GM19351 (cell line): ENCODE data around the gene FREY1.

ENCODE experiments used
- ATAC-seq: cut with Tn5 transposase; IDR thresholded peaks from one replicate; pipeline ENCODE4 v1.9.1; 2021; ENCODE audit warnings: mild to moderate bottlenecking, moderate library complexity; ENCODE audit not compliant: unreplicated experiment

The FREY1 gene

DNA sequence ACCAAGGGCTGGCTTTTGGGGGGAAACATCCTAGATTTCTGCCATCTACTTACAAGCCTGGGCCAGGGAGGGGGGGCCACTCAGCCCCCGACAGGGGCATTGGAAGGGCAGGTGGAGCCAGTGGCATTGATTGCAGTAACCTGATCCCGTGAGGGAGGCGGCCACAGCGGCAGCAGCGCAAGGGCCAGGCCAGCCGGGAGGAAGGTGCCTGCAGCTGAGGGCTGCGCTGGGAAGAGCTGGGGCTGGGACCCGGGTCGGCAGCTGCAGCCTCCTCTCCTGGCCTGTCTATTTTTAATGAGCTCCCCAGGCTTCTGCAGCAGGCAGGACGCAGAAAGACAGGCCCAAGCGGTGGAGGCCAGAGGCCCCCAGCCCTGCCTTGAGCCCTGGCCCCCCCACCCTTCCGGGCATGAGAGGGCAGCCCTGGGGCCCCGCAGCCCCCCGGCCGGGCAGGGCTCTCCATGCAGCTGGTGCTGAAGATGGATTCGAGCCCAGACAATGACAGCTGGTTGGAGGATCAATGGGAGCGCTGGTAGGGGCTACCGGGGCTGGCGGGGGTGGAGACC lies 10.6 kb downstream of the FREY1 start:
- ATAC-seq: no peak

DNA sequence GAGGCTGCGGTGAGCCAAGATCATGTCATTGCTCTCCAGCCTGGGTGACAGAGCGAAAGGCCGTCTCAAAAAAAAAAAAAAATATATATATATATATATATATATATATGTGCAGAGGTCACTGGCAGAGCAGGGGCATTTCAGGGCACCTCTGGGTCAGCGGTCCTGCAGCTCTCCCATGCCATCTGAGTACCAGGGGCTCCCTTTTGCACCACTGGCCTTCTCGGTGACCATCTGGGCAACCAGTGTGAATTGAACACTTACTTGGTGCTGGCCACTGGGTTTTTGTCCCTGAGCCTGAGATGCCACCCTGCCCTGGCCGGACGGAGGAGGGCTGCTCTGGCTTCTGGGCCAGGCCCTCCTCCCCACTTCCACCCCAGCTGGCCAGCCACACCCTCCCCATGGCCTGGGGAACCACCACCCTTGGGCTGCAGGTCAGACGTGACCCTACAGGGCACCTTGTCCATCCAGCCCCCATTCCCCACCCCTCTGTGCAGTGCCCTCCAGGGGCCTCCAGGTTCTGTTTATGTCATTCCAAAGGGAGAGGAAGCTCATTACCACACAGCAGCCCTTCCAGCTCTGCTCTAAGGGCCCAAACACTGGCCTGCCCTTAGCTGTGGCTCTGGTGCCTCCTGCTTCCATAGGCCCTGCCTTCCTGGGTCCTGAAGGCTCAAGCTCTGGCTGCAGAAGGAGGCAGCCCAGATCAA lies 11.4 kb downstream of the FREY1 start:
- no peak for ATAC-seq

DNA sequence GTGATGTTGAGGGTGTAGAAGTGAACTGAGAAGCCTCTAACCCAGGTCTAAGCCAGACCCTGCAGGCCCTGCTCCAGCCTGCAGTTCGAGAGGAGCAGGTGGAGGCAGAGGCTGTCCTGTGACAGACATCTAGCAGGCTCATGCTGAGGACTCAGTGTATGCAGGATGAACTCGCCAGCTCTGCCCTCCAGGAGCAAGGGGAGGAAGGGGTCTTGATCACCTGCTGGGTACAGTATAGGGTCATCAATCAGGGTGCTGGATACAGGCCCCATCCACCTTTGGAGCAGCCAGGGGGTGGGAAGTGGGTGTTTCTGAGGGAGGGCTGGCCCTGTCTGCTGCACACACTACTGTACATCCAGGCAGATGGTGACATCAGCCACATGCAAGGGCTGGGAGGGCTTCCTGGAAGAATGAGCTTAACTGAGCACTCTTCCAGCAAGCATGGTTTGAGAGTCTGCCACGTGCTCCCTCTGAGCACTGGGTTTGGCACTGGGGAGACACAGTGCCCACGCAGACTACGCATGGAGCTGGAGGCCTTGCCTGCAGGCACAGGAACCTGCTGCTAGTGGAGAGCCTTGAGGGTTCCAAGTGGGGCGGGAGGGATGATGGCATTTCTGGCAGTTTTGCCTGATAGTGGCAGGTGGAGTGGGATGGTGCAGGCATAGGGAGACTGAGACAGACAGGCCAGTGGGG lies 12.4 kb downstream of the FREY1 start:
- no peak for ATAC-seq

DNA sequence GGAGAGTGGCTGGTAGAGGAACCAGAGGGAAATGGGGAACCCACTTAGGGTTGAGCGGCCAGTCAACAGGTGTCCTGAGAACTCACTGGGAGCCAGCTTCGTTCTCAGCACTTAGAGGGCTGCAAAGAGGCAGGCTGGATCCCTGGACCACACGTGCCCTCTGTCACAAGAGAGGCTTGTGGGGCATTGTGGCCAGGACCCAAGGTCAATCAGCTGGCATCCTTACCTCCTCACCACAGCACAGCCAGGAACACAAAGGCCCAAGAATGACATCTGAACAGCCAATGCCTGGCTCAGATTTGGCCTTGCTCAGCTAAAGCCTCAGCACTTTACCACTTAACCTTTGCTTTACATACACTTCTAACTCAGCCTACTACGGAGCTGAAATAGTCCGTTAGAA lies 14.2 kb downstream of the FREY1 start:
- no peak for ATAC-seq

DNA sequence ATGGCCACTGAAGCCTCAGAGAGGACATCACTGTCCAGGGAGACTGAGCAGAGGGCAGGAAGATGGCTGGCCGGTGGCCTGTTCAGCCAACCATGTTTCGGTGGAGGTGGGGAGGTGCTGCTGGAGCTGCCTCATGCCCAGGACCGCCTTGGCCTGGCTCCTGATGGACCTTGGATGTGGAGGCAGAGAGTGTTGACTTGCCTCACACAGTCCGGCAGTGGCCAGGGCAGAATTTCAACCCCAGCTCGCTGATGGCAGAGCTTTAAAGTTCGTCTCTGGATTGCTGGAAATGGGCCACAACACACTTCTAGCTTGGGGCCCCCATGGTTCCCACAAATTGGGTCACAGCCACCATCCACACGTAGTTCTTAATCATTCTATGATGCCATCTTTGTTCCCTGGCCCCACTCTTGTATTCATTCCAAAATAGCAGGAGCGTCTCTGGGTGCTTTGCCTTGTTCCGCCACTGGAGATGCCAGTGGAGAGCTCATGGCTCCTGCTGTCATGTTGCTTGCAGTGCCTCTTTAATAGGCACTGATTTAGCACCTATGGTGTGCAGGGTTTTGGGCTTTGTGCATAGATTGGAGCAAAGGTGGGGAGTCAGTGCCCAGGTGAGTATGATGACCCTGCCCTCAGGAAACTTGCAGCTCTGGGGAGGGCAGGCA lies 16.1 kb downstream of the FREY1 start:
- ATAC-seq: no peak

DNA sequence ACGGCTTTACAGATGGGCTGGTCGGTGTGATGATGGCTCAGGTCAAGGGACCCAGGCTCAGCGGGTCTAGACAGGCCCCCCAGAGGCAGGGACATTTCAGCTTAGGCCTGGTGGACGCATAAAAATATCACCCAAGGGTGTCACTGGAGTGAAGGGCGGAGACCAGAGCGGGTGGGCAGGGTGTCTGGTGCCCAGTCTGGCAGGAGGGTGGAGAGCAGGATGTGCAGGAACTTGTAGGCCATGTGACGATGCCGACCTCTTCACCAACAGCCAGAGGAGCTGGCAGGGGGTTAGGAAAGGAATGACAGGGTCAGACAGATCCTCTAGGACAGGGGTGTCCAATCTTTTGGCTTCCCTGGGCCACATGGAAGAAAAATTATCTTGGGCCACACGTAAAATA lies 17.1 kb downstream of the FREY1 start:
- no peak for ATAC-seq

DNA sequence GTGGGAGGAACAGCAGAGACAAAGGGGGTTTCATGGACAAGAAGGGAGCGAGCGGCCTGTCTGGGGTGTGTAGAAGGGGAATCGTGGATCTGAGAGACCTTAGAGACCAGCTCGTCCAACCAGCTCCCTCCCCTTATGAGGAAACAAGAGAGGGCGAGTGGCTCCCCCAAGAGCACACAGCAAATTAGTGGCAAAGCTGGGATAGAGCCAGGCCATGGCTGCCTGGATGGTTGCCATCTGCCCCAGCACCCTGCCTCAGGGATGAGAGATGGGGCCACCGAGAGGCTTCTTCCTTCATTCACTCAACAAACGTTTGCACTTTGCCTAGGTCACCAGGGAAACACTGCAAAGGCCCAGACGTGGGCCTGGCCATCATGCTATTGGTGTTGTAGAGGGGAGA lies 17.5 kb downstream of the FREY1 start:
- ATAC-seq: no peak

DNA sequence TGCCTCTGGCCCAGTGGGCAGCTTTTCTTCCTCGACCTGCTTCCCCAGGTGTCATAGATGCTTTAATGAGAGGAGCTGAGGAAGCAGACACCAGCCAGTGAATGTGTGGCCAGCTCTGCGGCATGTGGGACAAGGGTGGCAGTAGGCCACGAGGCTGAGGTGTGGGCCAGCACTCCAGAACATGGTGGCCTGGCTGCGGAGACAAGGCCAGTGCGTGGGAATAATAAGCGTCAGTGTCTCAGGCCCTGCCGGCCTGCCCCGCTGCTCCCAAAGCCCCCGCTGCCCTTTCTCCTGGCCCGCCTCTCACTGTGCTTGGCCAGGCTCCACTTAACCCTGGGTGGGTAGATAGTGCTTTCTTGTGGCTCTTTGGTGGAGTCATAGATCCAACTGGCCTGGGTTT lies 19.5 kb downstream of the FREY1 start:
- no peak for ATAC-seq

DNA sequence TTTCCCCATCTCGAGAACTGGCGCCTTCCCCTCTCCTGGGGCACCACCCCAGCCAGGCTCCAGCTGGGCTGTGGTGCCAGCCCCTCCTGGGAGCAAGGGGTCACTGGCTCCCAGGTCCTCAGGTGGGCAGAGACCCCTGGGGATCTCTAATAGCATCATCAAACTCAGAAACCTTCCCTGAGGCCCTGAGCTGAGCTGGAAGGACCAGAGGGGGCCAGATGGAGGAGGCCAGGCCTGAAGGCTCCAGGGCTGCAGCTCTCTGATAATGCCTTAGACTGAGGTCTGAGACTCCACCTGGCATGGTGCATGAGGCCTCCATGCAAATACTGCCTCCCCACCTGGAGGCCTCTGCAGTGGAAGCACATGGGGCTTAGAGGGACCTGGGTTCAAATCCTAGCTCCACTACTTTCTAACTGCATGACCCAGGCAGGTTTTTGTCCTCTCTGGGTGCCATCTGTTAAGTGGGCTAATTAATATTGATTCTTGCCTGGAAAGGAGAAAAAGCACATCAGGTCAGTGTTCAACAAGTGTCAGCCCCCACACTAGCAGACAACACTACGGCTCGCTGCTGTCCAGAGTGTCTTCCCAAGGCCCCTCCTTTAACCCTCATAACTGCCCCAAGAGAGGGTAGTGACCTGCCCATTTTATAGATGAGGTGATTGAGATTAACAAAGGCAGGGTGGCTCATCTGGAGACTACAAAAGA lies 20.1 kb downstream of the FREY1 start:
- no peak for ATAC-seq

DNA sequence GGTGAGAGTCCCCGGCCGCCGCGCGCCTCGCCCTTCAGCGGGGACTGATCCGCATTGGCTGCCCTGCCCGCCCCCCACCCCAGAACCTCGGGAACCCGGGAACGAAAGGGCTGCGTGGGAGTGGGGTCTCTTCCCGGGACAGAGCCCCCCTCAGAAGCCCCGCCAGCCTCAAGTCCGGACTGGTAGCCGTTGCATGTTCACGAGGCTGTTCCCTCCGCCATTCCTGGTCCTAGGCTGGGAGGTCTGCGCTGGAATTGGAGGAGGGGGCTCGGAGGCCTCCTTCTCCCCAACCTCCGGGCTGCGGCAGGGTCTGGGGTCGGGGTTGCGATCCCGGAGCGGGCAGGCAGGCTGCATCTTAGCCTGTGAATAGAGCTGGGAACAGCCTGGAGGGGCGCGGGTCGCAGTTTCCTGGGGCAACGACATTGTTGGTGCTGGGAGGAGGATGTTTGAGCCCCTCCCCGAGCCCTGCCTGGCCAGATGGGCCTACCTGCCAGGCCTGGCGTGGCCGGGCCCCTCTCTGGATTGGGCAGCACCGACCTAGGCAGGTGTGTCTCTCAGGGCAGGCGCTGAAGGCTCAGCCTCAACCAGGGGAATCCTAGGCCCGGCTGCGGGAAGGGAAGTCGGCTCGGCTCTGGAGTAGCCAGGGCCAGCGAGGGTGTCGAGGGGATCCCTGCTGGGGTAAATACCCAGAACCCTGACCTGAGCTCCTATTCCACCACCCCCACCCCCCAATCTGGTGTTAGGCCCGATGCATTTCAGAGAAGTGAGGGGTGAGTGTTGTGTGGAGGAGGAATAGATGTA lies 20.9 kb downstream of the FREY1 start:
- no peak for ATAC-seq

DNA sequence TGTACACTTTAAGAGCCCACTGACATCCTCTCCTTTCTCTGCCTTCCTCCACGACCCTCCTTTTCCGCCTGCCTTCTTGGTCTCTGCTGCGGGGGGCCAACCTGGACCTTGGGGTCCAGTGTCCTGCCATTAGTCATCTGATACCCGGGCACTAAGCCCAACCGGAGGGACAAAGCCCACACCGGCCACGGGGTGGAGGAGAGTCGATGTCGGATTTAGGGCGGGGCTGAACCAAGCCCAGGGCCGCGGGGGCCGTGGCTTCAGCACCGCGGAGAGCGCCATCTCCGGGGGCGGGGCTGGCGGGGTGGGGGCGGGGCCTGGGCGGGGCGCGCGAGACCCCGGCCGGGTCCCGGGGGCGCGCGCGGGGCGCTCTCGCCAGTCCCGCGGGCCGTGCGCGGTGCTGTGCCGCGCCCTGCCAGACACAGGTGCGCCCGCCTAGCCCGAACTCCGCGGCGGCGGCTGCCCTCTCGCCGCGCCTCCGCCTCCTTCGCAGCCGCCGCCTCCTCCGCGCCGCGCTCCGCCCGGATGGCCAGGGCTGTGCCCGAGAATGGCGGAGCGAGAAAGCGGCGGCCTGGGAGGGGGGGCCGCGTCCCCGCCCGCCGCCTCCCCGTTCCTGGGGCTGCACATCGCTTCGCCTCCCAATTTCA lies 21.7 kb downstream of the FREY1 start, which contains the start of gene MAPK8IP1:
TSS of gene MAPK8IP1 (plus strand) at position 378 of the 647 bp plus-strand sequence. CDS start at position 548, 170 bp downstream.
- ATAC-seq: peak; percentile 72

DNA sequence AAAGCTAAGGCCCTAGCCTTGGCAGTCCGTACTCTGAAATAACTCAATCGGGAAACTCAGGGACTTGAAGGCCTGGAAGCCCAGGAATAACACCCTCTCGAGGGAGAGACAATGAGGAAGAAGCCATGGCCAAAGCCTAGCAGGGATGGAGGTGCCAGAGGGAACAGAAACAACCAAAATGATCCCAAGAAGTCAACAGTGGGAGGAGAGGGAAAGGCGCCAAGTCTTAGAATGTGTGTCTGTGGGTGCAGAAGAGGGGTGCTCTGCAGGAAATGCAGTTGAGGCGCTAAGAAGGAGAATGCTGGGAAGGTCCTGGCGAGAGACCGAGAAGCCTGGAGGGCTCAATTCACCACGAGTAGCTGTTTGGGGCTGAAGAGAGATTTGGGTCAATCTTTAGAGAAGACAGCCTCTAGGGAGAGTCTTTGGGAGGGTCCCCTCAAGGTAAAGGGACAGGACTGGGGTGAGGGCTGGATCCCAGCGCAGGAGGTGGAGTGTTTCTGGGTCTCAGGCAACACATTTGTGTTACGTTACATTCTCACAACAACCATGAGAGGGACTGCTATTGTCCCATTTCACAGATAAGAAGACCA lies 22.4 kb downstream of the FREY1 start:
- no peak for ATAC-seq

DNA sequence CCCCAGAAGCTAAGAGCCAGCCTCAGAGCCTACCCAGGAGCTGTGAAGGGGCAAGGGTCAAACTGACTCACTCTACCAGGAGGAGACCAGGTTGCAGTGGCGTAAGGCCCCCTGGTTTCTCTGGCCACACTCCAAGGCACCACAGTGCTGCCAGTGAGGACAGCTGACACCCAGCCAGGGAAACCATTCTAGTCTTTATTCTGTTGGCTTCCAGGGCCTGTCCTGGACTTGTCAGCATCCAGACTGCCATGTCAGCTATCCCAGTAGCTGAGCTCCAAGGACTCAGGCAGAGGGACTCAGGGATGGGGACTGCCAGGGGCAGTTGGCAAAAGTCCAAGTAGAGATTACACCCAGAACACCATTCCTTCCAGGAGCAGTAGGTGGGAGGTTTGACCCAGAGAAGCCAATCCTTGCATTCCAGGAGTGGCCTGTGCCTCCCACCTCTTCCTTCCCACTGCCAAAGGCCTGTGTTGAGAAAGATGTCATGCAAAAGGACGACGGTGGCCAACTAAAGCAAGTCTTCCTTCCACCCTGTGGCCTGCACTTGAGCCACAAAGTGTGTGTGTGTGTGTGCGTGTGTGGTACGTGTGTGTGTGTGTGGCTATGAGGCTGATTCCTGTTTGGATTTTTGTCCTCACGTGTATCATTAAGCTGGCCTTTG lies 25.2 kb downstream of the FREY1 start:
- no peak for ATAC-seq

DNA sequence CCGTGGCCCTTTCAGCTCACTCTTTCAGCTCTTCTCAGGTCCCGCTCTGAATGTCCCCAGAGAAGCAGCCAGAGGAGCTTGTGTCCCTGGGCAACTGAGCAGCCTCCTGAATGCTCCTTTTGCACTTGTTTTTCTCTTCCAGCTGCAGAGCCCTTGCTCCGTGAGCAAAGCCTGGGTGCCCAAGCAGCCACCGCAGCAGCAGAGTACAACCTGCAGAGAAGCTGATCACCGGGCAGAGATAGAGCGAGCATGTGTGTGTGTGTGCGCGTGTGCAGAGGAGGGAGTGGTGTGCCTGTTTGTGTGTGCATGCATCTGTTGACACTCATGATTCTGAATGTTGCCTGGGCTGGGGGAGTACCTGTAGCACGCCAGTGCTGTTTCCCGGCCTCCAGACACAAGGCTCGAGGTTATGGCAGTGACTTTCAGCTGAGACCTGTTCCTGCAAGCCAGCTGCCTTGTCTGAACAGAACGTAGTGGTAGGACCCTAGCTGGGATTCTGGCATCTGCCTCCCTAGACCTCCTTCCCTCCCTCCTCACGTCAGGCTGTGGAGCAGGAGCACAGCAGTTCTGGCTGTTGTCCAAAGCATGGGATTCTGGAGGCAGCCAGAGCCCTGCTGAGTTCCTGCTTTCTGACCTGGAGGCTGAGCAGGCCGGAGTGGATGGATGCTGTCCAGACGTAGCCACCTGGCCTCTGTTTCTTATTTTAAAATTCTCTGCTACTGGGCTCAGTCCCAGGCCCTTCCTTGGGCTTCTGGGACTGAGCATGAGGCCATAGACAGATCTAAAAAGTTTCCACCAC lies 26.1 kb downstream of the FREY1 start:
- no peak for ATAC-seq

DNA sequence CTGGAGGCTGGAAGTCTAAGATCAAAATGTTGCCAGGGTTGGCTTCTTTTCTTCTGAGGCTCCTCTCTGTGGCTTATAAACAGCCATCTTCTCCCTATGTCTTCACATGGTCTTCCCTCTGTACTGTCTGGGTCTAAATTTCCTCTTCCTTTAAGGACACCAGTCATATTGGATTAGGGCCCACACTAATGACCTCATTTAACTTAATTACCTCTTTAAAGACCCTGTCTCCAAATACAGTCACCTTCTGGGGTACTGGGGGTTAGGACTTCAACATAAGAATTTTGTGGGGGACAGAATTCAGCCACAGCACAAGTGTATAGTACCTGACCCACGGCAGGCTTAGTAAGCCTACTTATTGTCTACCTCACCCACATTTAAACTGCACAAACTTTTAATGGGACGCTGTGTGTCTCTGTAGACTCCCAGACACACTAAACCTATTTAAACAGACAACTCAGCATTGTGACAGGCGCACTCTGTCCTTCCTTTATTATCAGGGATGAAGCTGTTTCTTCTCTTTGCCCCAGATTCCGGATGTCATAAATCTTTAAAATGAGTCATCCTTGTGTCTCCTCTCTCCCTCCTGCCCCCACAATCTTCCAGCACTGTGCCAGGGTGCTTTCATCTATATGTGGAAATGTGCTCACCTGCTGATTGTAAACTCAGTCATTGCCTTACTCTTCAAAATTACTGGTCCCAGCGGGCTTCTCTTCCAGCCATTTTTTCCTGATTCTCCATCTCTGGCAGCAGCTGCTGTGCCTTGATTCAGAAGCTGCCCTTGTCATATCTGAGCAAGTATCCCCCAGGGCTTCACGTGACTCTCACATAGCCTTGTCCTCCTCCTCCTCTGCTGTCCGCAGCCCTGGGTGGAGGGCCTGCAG lies 27.0 kb downstream of the FREY1 start:
- no peak for ATAC-seq

DNA sequence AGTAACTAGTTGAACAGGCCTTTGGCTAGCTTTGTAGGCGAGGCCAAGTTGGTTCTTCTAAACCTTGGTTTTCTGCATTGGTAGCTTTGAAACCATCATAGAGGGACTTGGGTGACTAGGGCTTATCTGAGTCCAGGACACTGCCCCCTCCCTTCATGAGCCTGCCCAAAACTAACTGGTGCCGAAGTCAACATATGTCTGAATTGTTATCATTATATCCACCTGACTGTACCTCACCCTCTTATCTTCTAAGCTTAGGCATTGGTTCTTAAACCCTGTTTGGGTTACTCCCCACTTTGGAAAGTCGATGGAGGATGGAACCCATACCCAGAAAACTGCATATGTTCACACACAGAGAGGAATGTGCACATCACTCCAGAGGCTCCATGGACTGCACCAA lies 29.2 kb downstream of the FREY1 start:
- no peak for ATAC-seq

DNA sequence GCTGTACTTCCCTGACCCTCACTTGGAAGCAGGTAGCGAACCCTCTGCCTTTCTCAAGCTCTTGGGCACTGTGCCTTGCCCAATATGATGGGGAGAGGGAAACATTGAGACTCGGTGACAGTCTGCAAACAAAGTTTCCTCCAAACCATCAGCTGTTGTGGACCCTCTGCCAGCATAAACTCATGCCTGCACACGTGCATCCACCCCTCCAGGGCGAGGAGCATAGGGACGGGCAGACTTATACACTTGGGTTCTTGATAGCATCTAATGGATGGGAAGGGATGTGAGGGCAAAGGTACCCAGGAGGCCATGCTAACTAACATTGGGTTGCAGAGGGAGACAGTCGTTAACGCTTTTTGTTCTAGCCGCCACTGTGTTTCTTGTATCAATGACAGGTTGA lies 29.9 kb downstream of the FREY1 start:
- ATAC-seq: no peak
